Measurements from ENCODE around the gene FAM222A. TPM values are rescaled to one million over a fixed set of nuclear protein-coding genes. Genes with fewer than 3 reads are reported as not detected.

Gene FAM222A
- total RNA-seq, 1 donor from 2014 or later, result 0.73 TPM

DNA sequence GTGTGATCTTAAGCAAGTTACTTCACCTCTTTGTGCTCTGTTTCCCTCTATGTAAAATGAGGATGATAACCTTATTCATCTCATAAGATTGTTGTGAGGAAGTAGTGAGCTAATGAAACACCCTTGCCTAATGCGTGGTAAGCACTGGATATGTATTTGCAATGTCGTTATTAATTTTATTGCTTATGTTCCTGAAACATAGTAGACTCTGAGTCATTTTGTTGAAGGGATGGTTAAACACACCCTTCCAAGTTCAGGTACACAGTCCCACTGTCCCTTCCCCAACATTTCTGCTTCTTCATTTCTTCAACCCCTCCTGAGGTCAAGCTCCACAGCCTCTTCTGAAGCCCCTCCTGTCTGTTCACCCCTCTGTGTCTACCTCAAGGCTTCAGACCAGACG lies 40.2 kb upstream of the FAM222A start:
- Mint-ChIP-seq H3K36me3 (ENCODE audit: low read depth) (no peaks in the 10 kb centered on the region), H3K27me3 (peaks cover 15% of the 10 kb centered on the region), H3K9me3 (no peaks in the 10 kb centered on the region), H3K27ac (no peak overlapping the region), H3K4me3 (no peak overlapping the region), H3K4me1 (no peaks in the 10 kb centered on the region)
- no peak for DNase-seq
- TF ChIP-seq, protein P1, sequence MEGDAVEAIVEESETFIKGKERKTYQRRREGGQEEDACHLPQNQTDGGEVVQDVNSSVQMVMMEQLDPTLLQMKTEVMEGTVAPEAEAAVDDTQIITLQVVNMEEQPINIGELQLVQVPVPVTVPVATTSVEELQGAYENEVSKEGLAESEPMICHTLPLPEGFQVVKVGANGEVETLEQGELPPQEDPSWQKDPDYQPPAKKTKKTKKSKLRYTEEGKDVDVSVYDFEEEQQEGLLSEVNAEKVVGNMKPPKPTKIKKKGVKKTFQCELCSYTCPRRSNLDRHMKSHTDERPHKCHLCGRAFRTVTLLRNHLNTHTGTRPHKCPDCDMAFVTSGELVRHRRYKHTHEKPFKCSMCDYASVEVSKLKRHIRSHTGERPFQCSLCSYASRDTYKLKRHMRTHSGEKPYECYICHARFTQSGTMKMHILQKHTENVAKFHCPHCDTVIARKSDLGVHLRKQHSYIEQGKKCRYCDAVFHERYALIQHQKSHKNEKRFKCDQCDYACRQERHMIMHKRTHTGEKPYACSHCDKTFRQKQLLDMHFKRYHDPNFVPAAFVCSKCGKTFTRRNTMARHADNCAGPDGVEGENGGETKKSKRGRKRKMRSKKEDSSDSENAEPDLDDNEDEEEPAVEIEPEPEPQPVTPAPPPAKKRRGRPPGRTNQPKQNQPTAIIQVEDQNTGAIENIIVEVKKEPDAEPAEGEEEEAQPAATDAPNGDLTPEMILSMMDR (IDR thresholded peaks at IDR 0.05), result no peak
- intact Hi-C loops (cut with micrococcal nuclease), result no loop called here
- ChIA-PET POLR2A (no interaction called here), CTCF (no interaction called here)
- no peak for ATAC-seq (ENCODE audit: low read depth)

DNA sequence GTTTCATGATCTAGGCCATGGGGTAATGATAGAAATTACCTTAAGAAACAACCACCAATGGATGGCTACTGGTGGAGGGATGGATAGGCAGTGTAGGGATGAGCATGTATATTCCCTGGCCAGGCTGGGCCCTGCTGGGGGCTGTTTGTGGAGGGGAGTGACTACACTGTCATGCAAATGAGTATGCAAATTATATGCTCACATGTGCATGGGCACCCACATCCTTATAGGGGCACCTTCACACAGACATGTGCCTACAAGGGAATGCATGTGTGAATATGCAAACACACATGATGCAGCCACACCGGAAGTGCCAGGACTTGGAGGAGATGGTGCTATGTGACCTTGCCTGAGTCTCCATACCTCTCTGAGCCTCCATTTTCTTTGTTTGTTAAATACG lies 39.7 kb upstream of the FAM222A start:
- ChIA-PET CTCF (no interaction called here), POLR2A (no interaction called here)
- TF ChIP-seq, protein P1 (IDR thresholded peaks at IDR 0.05), result no peak
- Mint-ChIP-seq H3K4me3 (no peak overlapping the region), H3K36me3 (ENCODE audit: low read depth) (no peaks in the 10 kb centered on the region), H3K9me3 (no peaks in the 10 kb centered on the region), H3K27me3 (peaks cover 13% of the 10 kb centered on the region), H3K27ac (no peak overlapping the region), H3K4me1 (no peaks in the 10 kb centered on the region)
- intact Hi-C loops (cut with micrococcal nuclease), result no loop called here
- no peak for ATAC-seq (ENCODE audit: low read depth)
- DNase-seq, result no peak

DNA sequence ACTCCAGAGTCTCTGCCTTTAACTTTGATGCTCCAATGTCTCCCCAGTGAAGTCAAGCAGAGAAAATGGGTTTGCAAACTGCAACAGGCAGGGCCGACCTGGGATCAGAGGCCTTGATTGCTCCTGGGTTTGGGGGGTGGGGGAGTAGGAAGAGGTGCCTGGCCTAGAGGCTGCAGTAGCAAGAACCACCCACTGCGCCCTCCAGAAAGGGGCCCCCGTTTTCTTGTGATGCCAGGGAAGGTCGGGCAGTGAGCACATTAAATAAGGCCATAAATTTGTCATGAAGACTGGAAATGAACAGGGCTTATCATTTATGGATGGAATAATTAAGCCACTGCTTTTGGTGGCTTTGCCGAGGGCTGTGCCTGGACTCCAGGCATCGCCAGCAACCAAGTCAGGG lies 38.2 kb upstream of the FAM222A start:
- Mint-ChIP-seq H3K27ac (no peak overlapping the region), H3K36me3 (ENCODE audit: low read depth) (no peaks in the 10 kb centered on the region), H3K27me3 (peaks cover 12% of the 10 kb centered on the region), H3K4me1 (no peaks in the 10 kb centered on the region), H3K4me3 (no peak overlapping the region), H3K9me3 (no peaks in the 10 kb centered on the region)
- intact Hi-C loops (cut with micrococcal nuclease), result no loop called here
- ChIA-PET POLR2A (no interaction called here), CTCF (no interaction called here)
- TF ChIP-seq, protein P1 (IDR thresholded peaks at IDR 0.05), result no peak
- DNase-seq, result no peak
- no peak for ATAC-seq (ENCODE audit: low read depth)

DNA sequence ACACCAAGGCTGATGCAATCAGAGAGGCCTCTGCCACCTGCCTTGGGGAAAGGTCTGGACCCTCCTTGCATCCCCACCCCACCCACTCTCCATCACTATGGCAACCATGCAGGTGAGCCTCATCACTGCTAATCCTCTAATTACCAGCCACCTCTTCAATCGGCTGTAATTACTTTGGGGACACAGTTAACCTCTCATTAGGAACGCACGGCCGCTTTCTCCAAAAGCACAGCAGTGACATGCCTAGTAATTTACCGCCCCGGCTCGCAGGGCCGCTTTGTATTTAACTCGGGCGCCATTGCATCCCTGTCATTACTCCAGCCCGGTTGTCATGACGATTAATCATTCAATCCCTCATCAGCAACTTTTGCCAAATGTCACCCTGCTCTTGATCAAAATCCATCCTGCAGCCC lies 36.3 kb upstream of the FAM222A start:
- intact Hi-C loops (cut with micrococcal nuclease), result no loop called here
- ATAC-seq (ENCODE audit: low read depth), result no peak

DNA sequence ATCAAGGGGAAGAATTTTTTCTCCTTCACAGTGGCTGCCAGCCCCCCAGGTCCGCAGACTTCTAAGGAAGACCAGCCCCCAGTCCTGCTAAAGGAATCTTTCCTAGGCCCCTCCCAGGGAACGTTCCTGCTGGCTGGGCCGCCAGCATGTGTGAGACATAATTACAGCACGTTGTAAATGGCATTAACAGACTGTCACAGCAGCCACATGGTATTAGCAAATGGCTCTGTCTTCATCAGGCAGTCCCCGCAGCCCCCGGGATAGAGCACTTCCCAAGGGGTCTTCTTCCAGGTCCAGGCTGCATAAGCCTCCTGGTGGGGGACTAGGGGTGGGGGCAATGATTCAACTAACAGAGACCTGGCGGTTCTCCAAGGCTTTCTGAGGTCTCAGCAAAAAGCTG lies 34.9 kb upstream of the FAM222A start:
- POLR2A ChIA-PET, result no interaction called here
- CTCF ChIA-PET, result no interaction called here
- ATAC-seq (ENCODE audit: low read depth) (no peak), DNase-seq (no peak)
- intact Hi-C loops (cut with micrococcal nuclease), result no loop called here
- H3K4me1 Mint-ChIP-seq, result no peaks in the 10 kb centered on the region
- no peak overlapping the region for H3K4me3 Mint-ChIP-seq
- no peaks in the 10 kb centered on the region for H3K9me3 Mint-ChIP-seq
- H3K27me3 Mint-ChIP-seq, result peaks cover 19% of the 10 kb centered on the region
- no peak overlapping the region for H3K27ac Mint-ChIP-seq
- H3K36me3 Mint-ChIP-seq (ENCODE audit: low read depth), result no peaks in the 10 kb centered on the region
- TF ChIP-seq, protein P1 (IDR thresholded peaks at IDR 0.05), result no peak

More for the DNA sequence above, 36.3 kb upstream of the FAM222A start:
- no peak for DNase-seq
- CTCF ChIA-PET, result no interaction called here
- Mint-ChIP-seq H3K4me1 (no peaks in the 10 kb centered on the region), H3K4me3 (no peak overlapping the region), H3K27me3 (peaks cover 10% of the 10 kb centered on the region), H3K9me3 (no peaks in the 10 kb centered on the region), H3K27ac (no peak overlapping the region), H3K36me3 (ENCODE audit: low read depth) (no peaks in the 10 kb centered on the region)
- POLR2A ChIA-PET, result interaction anchor here (0.6 kb wide), 1 partner anchor 17 kb away, joined by 5 read pairs; no protein-coding TSS in a partner anchor
- TF ChIP-seq, protein P1 (IDR thresholded peaks at IDR 0.05), result no peak

Measured in activated B cell treated with CpG ODN at 0.5 μM for 24 hours (primary cell).